Keratinocyte (primary cell): Measurements from ENCODE around the gene MFSD12. TPM values are rescaled to one million over a fixed set of nuclear protein-coding genes. Genes with fewer than 3 reads are reported as not detected.

Source experiments
- DNase-seq: peaks from one replicate; pipeline ENCODE4 v3.0.0-alpha.2; 2011; ENCODE audit warnings: low read depth, missing footprints, low spot score
- FAIRE-seq: peaks from 2 replicates; lab custom pipeline; 2011; peaks lifted over from hg19 to GRCh38; lab: Jason Lieb, UNC
- H2AFZ ChIP-seq: 2 replicates; pipeline ENCODE4 v1.6.0; 2012; ENCODE audit warnings: low read length, control low read depth, inconsistent platforms; ENCODE audit not compliant: control insufficient read depth
- H3K27ac ChIP-seq: 2 replicates; pipeline ENCODE4 v1.5.1; 2011; ENCODE audit warnings: low read length; ENCODE audit not compliant: control insufficient read depth, insufficient read depth
- H3K27me3 ChIP-seq: 3 replicates; pipeline ENCODE4 v1.6.0; 2011; ENCODE audit warnings: low read length; ENCODE audit not compliant: control insufficient read depth, insufficient read depth; ENCODE audit errors: extremely low read depth
- H3K36me3 ChIP-seq, 2 experiments: 2 replicates in 1 of 2; 3 replicates in 1 of 2; pipeline ENCODE4 v1.5.1; 2011; ENCODE audit warnings: low read length in 2 of 2, mild to moderate bottlenecking in 1 of 2; ENCODE audit not compliant: control insufficient read depth in 2 of 2, insufficient read depth in 2 of 2; ENCODE audit errors: extremely low read depth in 1 of 2
- H3K4me1 ChIP-seq: 3 replicates; pipeline ENCODE4 v1.5.1; 2011; ENCODE audit warnings: low read length; ENCODE audit not compliant: control insufficient read depth, insufficient read depth; ENCODE audit errors: extremely low read depth
- H3K4me2 ChIP-seq: 3 replicates; pipeline ENCODE4 v1.6.0; 2011; ENCODE audit warnings: low read depth, low read length; ENCODE audit not compliant: control insufficient read depth, insufficient read depth; ENCODE audit errors: extremely low read depth
- H3K4me3 ChIP-seq, 3 experiments: fragments of 200-600 bp in 1 of 3; sonication (generic) in 1 of 3; 2 replicates in 2 of 3; 3 replicates in 1 of 3; pipeline ENCODE4 v1.5.1; 2011 to 2016; ENCODE audit warnings: low read length in 3 of 3, mild to moderate bottlenecking in 3 of 3, control low read depth in 2 of 3, inconsistent platforms in 1 of 3, low read depth in 1 of 3, mixed read lengths in 1 of 3, mixed run types in 1 of 3, moderate library complexity in 1 of 3; ENCODE audit not compliant: control insufficient read depth in 2 of 3, insufficient read depth in 2 of 3; ENCODE audit errors: extremely low read depth in 1 of 3
- H3K79me2 ChIP-seq: 2 replicates; pipeline ENCODE4 v1.6.0; 2012; ENCODE audit warnings: low read length; ENCODE audit not compliant: control insufficient read depth, insufficient read depth
- H3K9ac ChIP-seq: 3 replicates; pipeline ENCODE4 v1.6.0; 2011; ENCODE audit warnings: low read length; ENCODE audit not compliant: control insufficient read depth, insufficient read depth; ENCODE audit errors: extremely low read depth
- H3K9me1 ChIP-seq: 3 replicates; pipeline ENCODE4 v1.6.0; 2011; ENCODE audit warnings: low read length; ENCODE audit not compliant: control insufficient read depth, insufficient read depth; ENCODE audit errors: extremely low read depth
- H3K9me3 ChIP-seq: 2 replicates; pipeline ENCODE4 v1.5.1; 2012; ENCODE audit warnings: low read depth, low read length; ENCODE audit not compliant: control insufficient read depth
- H4K20me1 ChIP-seq: 3 replicates; pipeline ENCODE4 v1.6.0; 2011; ENCODE audit warnings: low read length; ENCODE audit not compliant: control insufficient read depth, insufficient read depth; ENCODE audit errors: extremely low read depth
- CTCF ChIP-seq, 3 experiments: IDR thresholded peaks in 1 of 3; conservative IDR thresholded peaks in 1 of 3; optimal IDR thresholded peaks in 1 of 3; 2 replicates in 2 of 3; 3 replicates in 1 of 3; pipeline versions ENCODE3 to v1.5.1; 2011; ENCODE audit warnings: low read length in 3 of 3, mild to moderate bottlenecking in 3 of 3, moderate library complexity in 2 of 3, control low read depth in 1 of 3, inconsistent platforms in 1 of 3; ENCODE audit not compliant: insufficient read depth in 2 of 3; ENCODE audit errors: extremely low read depth in 1 of 3
- EZH2 ChIP-seq: IDR thresholded peaks from one replicate; pipeline ENCODE4 v1.6.1; 2012; ENCODE audit warnings: inconsistent platforms, mild to moderate bottlenecking, low read length, moderate library complexity
- dilution Hi-C: fragments of 300-500 bp; cut with MboI; formaldehyde crosslinking; loops from one replicate; pipeline ENCODE4 v1.7.0; 2020; ENCODE audit warnings: low sequenced_read_pairs; ENCODE audit not compliant: extremely low pct_ligation_motif_present
- polyA plus RNA-seq, 5 experiments: library from polyadenylated mRNA; depleted of rRNA in 3 of 5; stranded (reverse) in 3 of 5; stranded (forward) in 1 of 5; unstranded in 1 of 5; fragments of >200 nt; gene quantifications; 1 replicate in 1 of 5; 2 replicates in 3 of 5; 3 replicates in 1 of 5; pipeline versions ENCODE4 v1.2.1 to v1.2.3, GENCODE V29; 2011 to 2012; ENCODE audit warnings: missing spikeins in 2 of 5, low read depth in 1 of 5, low replicate concordance in 1 of 5

The MFSD12 gene
- polyA plus RNA-seq, 1 donor (not counting 4 experiments of a cell fraction or from before 2014, with no cell fraction given), result 30.0 TPM

GRCh38 chr19:3544058-3544376 is 13.4 kb downstream of the MFSD12 start:
- FAIRE-seq, result no peak
- Histone ChIP-seq H3K4me3 (no peak overlapping the region), H3K27ac (no peak overlapping the region), H3K27me3 (no peaks in the 10 kb centered on the region), H4K20me1 (peaks cover 4% of the 10 kb centered on the region), H3K79me2 (no peaks in the 10 kb centered on the region), H3K9me3 (no peaks in the 10 kb centered on the region), H3K4me2 (no peak overlapping the region), H3K9me1 (no peaks in the 10 kb centered on the region), H3K9ac (no peak overlapping the region), H3K4me1 (peaks cover 9% of the 10 kb centered on the region), H3K36me3 (peaks cover 9 to 19% of the 10 kb centered on the region in 2 experiments), H2AFZ (no peak overlapping the region)
- dilution Hi-C loops, result no loop called here
- TF ChIP-seq EZH2, result no peak
- TF ChIP-seq CTCF (optimal IDR thresholded peaks at IDR 0.05 in 1 of 3, IDR thresholded peaks at IDR 0.05 in 1 of 3, conservative IDR thresholded peaks at IDR 0.05 in 1 of 3; ENCODE audit: extremely low read depth in 1 of 3, insufficient read depth in 2 of 3, low read length in 3 of 3), result no peak
- DNase-seq, result no peak

- H3K36me3 ChIP-seq, result peaks cover 10 to 19% of the 10 kb centered on the region in 2 experiments
Observed at GRCh38 chr19:3543150-3544057, 14.0 kb downstream of the MFSD12 start.

More at GRCh38 chr19:3543150-3544057, 14.0 kb downstream of the MFSD12 start:
- dilution Hi-C loops, result no loop called here
- no peak overlapping the region for H3K27ac ChIP-seq
- H3K27me3 ChIP-seq, result no peaks in the 10 kb centered on the region
- FAIRE-seq (no peak), DNase-seq (no peak)
- peaks cover 4% of the 10 kb centered on the region for H4K20me1 ChIP-seq
- no peak overlapping the region for H3K9ac ChIP-seq
- H3K4me3 ChIP-seq, result no peak overlapping the region
- H2AFZ ChIP-seq, result no peak overlapping the region
- H3K9me1 ChIP-seq, result no peaks in the 10 kb centered on the region
- no peak overlapping the region for H3K4me2 ChIP-seq
- no peak for TF ChIP-seq CTCF (optimal IDR thresholded peaks at IDR 0.05 in 1 of 3, IDR thresholded peaks at IDR 0.05 in 1 of 3, conservative IDR thresholded peaks at IDR 0.05 in 1 of 3; ENCODE audit: extremely low read depth in 1 of 3, insufficient read depth in 2 of 3, low read length in 3 of 3)
- no peak for TF ChIP-seq EZH2
- no peaks in the 10 kb centered on the region for H3K79me2 ChIP-seq
- peaks cover 9% of the 10 kb centered on the region for H3K4me1 ChIP-seq
- no peaks in the 10 kb centered on the region for H3K9me3 ChIP-seq
